A549 treated with CpdA at 1 μM for 4 hours (cell line): ENCODE measurements around the gene MED31. TPM values are rescaled to one million over a fixed set of nuclear protein-coding genes. Genes with fewer than 3 reads are reported as not detected.

Experiments
- total RNA-seq: library from RNA; stranded (reverse); fragments of 200-300 nt; extraction: Qiagen RNA extraction; gene quantifications from 5 replicates; pipeline ENCODE4 v1.2.3, GENCODE V29; 2022; ENCODE audit warnings: low read depth

Gene MED31
- total RNA-seq: 21.8 to 41.4 TPM (median 33.2 TPM) in 5 replicates

DNA sequence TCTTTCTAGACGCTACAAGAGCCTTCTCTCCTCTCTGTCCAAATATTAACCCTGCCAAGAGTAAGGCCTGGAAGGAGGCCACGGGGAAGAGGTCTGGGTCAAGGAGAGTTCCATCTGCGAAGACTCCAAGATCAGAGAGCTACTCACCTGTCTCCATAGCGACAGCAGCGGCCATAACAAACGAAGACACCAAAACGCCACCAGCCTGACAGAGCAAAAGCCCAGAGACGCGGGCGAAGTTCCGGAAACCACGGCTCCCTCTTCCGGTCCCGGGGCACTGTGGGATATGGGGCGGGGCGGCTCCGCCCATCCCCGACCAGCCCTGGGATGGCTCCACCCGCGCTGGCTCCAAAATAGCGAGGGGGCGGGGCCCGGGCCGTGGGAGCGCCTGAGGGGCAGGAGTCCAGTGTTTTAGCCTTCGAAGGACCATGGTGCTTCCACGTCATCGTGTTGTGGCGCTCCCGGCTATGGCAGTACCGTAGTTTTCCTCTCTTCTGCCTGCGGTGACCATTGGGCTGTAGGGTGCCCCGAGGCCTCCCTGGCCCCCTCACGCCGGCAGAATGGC is at the start of gene MED31, which contains the start of gene C17orf100:
TSS of gene MED31 (minus strand) at position 252 of the 565 bp plus-strand sequence. CDS start at position 175, 77 bp downstream.
TSS of gene C17orf100 (plus strand) at position 409 of the 565 bp plus-strand sequence. CDS start at position 561, 152 bp downstream.

GRCh38 chr17:6640536-6641246 is 10.7 kb downstream of the MED31 start, which contains the start of the genes KIAA0753 and TXNDC17:
Gene KIAA0753, minus strand, starts transcription at chr17:6640711. Its CDS starts 5,608 bp downstream, at chr17:6635103.
Gene TXNDC17, plus strand, starts transcription at chr17:6641060. Its CDS starts 23 bp downstream, at chr17:6641083.

Other genes with a start within 250 kb of the MED31 start
- gene AIPL1, start 216.5 kb downstream of the MED31 start, total RNA-seq: not detected in 5 replicates
- 43.4 to 49.9 TPM (median 45.9 TPM) in 5 replicates for gene PIMREG, start 207.2 kb downstream of the MED31 start, total RNA-seq
- 1.7 to 2.4 TPM (median 1.9 TPM) in 5 replicates for gene PITPNM3, start 95.0 kb downstream of the MED31 start, total RNA-seq
- gene KIAA0753, start 10.9 kb downstream of the MED31 start, total RNA-seq: 16.8 to 24.3 TPM (median 18.3 TPM) in 5 replicates
- 401 to 482 TPM (median 422 TPM) in 5 replicates for gene TXNDC17, start 10.5 kb downstream of the MED31 start, total RNA-seq
- gene C17orf100, start 157 bp upstream of the MED31 start, total RNA-seq: 2.3 to 3.1 TPM (median 2.9 TPM) in 5 replicates
- 0.13 to 0.62 TPM (median 0.15 TPM) in 5 replicates for gene SLC13A5, start 61.8 kb upstream of the MED31 start, total RNA-seq
- 0.01 to 0.05 TPM in 2 of 5 replicates, not detected in the others for gene XAF1, start 104.4 kb upstream of the MED31 start, total RNA-seq
- not detected in 5 replicates for gene FBXO39, start 124.6 kb upstream of the MED31 start, total RNA-seq
- gene TEKT1, start 180.1 kb upstream of the MED31 start, total RNA-seq: 0.07 to 0.08 TPM in 2 of 5 replicates, not detected in the others